ENCODE data around the gene COA8. TPM values are rescaled to one million over a fixed set of nuclear protein-coding genes. Genes with fewer than 3 reads are reported as not detected.

The COA8 gene
- polyA plus RNA-seq, 1 donor: 59.0 TPM

GRCh38 chr14:103526247-103526913, 36.4 kb upstream of the COA8 start:
- DNase-seq: no peak

GRCh38 chr14:103526914-103527248, 35.9 kb upstream of the COA8 start:
- no peak for DNase-seq

- no peak for DNase-seq
These were observed 35.2 kb upstream of the COA8 start for GRCh38 chr14:103527408-103528145.

GRCh38 chr14:103528146-103528586, 34.6 kb upstream of the COA8 start:
- DNase-seq: no peak

- peak; percentile 91 for DNase-seq
These were observed 34.0 kb upstream of the COA8 start, which contains the start of gene TRMT61A for GRCh38 chr14:103528587-103529382. TSS of gene TRMT61A (plus strand) at chr14:103529196. CDS start at chr14:103529979, 783 bp downstream.

- no peak for DNase-seq
These were observed 33.1 kb upstream of the COA8 start for GRCh38 chr14:103529383-103530365.

- no peak for DNase-seq
These were observed 32.4 kb upstream of the COA8 start for GRCh38 chr14:103530390-103530789.

- DNase-seq: no peak
These were observed 31.9 kb upstream of the COA8 start for GRCh38 chr14:103530831-103531230.

- no peak for DNase-seq
These were observed 31.1 kb upstream of the COA8 start for GRCh38 chr14:103531421-103532215.

- DNase-seq: no peak
These were observed 30.3 kb upstream of the COA8 start for GRCh38 chr14:103532216-103533136.

- no peak for DNase-seq
These were observed 29.4 kb upstream of the COA8 start for GRCh38 chr14:103533137-103533998.

- no peak for DNase-seq
These were observed 28.7 kb upstream of the COA8 start for GRCh38 chr14:103533999-103534575.

GRCh38 chr14:103534576-103535061, 28.1 kb upstream of the COA8 start:
- no peak for DNase-seq

GRCh38 chr14:103535081-103535890, 27.5 kb upstream of the COA8 start:
- no peak for DNase-seq

- no peak for DNase-seq
These were observed 26.7 kb upstream of the COA8 start for GRCh38 chr14:103535891-103536565.

- DNase-seq: no peak
These were observed 26.1 kb upstream of the COA8 start for GRCh38 chr14:103536693-103537092.

All from hindlimb muscle (tissue), 1 donor.